Skeletal muscle cell (primary cell): ENCODE data around the gene ARL4A.
A peak's percentile ranks its signal among the peaks of the same experiment; 100 is the strongest.

ENCODE experiments used
- DNase-seq: peaks from one replicate; pipeline ENCODE4 v3.0.0-alpha.2; 2010; ENCODE audit warnings: low read depth
- H3K4me3 ChIP-seq: 2 replicates; pipeline ENCODE4 v1.5.1; 2011; ENCODE audit warnings: low read depth, mild to moderate bottlenecking, control low read depth, low read length, moderate library complexity

ARL4A gene

DNA sequence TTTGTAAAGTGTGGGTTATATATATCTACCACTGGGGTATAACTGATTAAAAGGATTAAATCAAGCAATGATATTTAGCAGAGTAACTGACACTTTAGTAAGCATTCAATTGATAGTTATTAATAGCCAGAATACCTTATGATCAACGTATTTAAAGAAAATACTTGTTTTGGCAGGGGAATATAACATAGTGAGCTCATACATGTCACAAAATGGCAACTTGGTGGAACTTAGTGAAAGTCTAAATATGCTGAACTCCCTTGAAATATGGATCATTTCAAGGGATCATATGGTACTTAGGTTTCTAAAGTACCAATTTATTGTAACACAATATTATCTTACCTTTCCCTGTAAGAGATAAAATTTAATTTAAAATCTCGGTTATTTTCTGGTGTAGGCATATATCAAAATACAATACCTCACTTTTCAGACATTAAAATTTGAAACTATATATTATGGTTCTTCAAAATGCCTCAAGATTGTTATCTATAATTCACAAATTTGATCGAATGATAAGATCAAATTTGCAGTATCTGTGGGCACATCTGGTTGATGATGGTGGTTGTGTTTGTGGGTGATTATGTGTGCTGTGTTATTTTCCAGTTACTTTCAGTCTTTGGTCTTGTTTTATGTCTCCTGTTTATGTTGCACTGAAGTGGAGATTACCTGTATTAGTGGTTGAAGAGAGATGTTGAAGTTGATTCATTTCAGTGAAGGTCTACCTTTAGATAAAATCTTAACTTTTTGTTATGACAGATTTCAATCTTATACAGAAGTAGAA lies 5.2 kb downstream of the ARL4A start:
- no peak for DNase-seq
- no peak overlapping the region for H3K4me3 ChIP-seq

DNA sequence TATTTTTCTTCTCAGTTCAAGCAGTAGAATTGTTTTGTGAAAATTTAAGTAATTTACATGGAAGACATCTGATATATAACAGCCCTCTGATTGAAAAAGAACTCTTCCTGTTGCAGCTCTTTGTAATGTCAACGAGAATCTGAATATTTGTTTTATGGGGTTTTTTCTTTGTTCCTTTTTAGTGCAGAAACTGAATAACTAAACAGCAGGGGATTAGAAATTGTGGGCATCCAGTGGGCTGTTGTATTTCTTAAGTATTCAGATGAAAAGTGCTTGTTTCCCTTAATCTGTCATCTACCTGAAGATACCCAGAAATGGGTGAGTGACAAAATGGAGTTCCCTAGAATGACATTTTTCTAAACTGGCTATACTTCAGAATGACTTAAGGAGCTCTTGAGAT lies 7.4 kb downstream of the ARL4A start:
- DNase-seq, result no peak
- no peak overlapping the region for H3K4me3 ChIP-seq

DNA sequence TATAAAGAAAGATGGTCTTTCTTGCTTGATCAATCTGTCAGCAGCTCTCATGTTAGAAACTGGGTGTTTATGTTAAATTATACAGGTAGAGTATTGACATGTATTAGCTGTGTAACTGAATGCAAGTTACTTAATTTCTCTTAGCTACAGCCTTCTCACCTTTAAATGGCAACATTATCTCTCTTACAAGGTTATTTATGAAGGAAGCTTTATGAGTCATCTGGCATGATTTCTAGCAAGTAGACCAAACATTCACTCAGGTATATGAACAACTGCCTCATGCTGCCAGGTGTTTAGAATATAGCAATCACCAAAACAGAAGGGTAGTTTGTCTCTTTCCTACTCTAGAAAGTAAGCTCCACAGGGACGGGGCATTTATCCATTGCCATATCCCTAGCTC lies 8.5 kb downstream of the ARL4A start:
- no peak for DNase-seq
- no peak overlapping the region for H3K4me3 ChIP-seq

- DNase-seq, result no peak
- H3K4me3 ChIP-seq, result no peak overlapping the region
Measured at GRCh38 chr7:12699299-12699698, 11.9 kb downstream of the ARL4A start.

- no peak overlapping the region for H3K4me3 ChIP-seq
- DNase-seq, result no peak
Measured at GRCh38 chr7:12701433-12701832, 14.0 kb downstream of the ARL4A start.

DNA sequence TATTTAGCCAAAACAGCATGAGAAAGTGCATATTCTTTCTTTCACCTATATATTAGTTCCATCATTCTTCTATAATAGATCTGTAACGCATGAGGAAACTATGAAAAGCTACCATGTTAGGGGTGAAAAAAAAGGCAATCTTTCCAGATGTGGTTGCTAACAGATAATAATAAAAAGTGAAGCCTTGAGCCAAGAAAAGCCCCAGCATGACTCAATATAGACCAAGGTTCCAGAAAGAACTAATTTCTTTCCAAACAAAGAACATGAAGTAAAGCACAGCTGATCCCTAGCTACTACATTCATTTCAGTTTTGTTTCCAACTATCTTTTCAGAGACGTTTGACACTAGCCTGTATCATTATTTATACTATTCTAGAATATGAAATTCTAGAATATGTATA lies 16.4 kb downstream of the ARL4A start:
- no peak for DNase-seq
- H3K4me3 ChIP-seq, result no peak overlapping the region

DNA sequence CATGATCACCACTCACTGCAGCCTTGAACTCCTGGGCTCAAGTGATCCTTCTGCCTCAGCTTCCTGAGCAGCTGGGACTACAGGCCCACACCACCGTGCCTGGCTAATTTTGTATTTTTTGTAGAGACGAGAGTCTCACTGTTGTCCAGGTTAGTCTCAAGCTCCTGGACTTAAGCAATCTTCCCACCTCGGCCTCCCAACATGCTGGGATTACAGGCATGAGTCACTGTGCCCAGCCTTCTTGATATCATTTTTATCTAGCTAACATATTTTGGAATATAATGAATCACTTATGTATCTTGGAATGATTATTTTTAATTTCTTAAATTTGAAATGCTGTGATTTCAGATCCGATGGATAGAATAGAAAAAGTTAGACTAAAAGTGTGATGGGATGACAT lies 18.4 kb downstream of the ARL4A start:
- H3K4me3 ChIP-seq, result no peak overlapping the region
- DNase-seq, result no peak

DNA sequence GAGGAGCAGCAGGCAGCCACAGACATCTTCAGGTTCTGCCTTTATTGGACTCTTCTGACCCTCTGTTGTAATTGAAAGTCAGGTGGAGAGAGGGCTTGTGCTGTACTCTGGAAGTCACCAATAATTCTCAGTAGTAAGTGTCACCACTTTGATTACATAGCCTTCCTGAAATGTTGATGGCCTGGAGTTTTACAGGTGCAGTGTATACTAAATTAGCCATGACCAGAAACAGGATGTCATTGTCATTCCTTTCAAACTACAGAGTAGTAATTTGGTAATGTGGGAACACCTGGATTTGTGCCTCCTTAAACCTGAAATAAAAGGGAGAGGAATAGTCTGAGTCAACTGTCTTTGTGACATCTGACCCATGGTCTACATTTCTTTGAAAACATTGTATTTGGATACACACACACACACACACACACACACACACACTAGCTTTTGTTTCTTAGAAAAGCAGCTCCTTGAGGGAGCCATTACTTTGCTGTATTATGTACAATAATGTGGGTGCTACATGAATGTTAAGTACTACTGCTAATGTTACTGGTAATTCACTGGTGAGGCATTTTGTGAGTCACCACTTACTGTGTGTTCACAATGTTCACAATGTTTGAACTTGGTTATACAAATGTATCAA lies 19.6 kb downstream of the ARL4A start:
- H3K4me3 ChIP-seq, result no peak overlapping the region
- DNase-seq, result peak; percentile 56

- no peak for DNase-seq
Measured at GRCh38 chr7:12708314-12708713, 20.9 kb downstream of the ARL4A start.

GRCh38 chr7:12709726-12710502 lies 22.5 kb downstream of the ARL4A start:
- DNase-seq, result peak; percentile 48
- no peak overlapping the region for H3K4me3 ChIP-seq

More at GRCh38 chr7:12708314-12708713, 20.9 kb downstream of the ARL4A start:
- no peak overlapping the region for H3K4me3 ChIP-seq

GRCh38 chr7:12711124-12711523 lies 23.7 kb downstream of the ARL4A start:
- no peak for DNase-seq
- no peak overlapping the region for H3K4me3 ChIP-seq

DNA sequence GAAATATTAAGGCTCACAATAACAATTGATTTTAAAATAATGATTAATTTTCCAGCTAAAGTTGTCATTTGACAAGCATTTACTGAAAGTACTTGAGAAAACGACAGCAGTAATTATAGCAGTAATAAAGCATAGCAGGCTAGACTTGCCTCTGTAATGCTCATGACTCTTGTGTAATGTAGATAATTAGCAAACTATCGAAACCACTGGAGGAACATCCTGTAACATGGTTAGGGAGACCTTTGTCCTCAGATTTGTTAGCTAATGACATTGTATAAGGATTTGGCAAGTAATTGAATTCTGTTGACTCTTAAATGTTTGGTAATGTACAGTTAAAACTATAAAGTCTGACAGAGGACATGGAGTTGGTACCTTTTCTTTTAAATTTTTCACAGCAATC lies 24.8 kb downstream of the ARL4A start:
- H3K4me3 ChIP-seq, result no peak overlapping the region
- DNase-seq, result no peak

GRCh38 chr7:12713625-12714378 lies 26.4 kb downstream of the ARL4A start:
- DNase-seq, result no peak
- no peak overlapping the region for H3K4me3 ChIP-seq

GRCh38 chr7:12714379-12714737 lies 26.9 kb downstream of the ARL4A start:
- H3K4me3 ChIP-seq, result no peak overlapping the region
- DNase-seq, result no peak

GRCh38 chr7:12715372-12716133 lies 28.1 kb downstream of the ARL4A start:
- peak; percentile 100 for DNase-seq
- H3K4me3 ChIP-seq, result peak overlapping the region; percentile 33

- no peak overlapping the region for H3K4me3 ChIP-seq
- no peak for DNase-seq
Measured at GRCh38 chr7:12716134-12716681, 28.8 kb downstream of the ARL4A start.

GRCh38 chr7:12716722-12717121 lies 29.3 kb downstream of the ARL4A start:
- no peak for DNase-seq

GRCh38 chr7:12719141-12719919 lies 31.9 kb downstream of the ARL4A start:
- no peak overlapping the region for H3K4me3 ChIP-seq
- peak; percentile 67 for DNase-seq

More at GRCh38 chr7:12716722-12717121, 29.3 kb downstream of the ARL4A start:
- H3K4me3 ChIP-seq, result no peak overlapping the region
